Anterior cingulate cortex (tissue), 58 donors: Measurements from ENCODE around the gene LIPK.
"Not testable (repeated sequence)": the region's sequence is repeated elsewhere in the genome, so short reads cannot be mapped to it uniquely, and the experiment has no call there.

Source experiments
- DNase-seq, 58 donors: peaks; one replicate each; lab custom pipeline; 2025; lab: John Stamatoyannopoulos, UW

Gene LIPK

DNA sequence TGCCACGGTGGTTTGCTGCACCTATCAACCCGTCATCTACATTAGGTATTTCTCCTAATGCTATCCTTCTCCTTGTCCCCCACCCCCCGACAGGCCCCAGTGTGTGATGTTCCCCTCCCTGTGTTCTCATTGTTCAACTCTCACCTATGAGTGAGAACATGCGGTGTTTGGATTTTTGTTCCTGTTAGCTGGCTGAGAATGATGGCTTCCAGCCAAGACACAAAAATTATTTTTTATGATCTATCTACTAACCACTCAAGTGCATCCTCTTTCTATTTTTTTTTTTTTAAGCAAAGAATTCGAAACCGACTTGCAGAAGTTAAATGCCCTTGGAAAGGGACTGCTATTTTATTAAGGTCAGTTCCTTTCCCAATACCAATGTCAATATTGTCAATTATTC, 3.3 kb downstream of the LIPK start:
- not testable (repeated sequence) for DNase-seq

DNA sequence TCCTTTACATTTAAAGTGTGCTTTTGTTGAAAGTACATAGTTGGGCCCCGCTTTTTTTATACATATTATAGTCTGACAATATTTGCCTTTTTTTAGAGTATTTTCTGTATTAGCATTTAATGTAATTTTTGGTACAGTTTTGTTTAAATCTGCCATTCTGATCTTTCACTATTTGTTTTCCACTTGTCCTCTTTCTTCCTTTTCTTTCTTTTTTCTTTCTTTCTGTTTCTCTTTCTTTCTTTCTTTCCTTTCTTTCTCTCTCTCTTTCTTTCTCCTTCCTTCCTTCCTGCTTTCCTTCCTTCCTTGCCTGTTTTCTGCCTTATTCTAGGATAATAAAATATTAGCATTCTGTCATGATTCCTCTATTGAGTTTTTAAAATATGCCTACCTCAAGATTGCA, 9.5 kb downstream of the LIPK start:
- DNase-seq = no peak

DNA sequence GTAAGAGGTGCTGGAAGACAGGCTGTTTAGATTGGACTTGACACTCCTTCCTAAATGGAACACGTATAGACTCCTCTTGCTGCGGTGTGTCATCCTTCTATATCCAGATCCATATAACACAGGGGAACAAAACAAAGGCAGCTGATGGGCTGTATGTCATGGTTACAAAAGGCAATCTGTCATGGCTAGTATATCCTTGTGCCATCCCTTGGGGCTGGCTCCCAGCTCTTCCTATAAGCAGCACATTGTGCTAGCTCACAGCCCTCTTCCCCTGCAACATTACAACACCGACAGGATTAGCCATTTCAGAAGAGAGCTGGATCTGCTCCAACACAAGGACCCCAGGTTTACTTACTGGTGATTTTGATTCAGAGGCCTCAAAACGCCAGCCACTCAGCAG, 15.3 kb downstream of the LIPK start:
- DNase-seq = no peak

DNA sequence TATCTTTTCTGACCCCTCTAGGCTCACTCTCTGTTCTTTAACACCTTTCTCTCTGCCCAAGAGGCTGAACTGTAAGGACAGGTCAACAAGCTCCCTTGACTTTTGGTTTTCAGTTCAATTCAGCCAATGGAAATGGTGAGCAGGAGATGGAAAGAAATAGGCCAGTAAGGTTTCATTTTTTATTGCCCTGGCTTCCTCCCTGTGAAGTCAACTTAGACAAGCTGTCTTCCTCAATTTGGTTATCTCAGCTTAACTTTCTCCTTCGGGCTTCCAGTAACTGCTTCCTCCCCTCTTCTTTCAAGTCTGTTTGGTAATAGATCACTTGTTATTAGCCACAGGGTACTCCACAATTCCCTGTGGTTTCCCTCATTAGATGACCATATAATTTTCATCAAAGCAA, 19.7 kb downstream of the LIPK start:
- no peak for DNase-seq

DNA sequence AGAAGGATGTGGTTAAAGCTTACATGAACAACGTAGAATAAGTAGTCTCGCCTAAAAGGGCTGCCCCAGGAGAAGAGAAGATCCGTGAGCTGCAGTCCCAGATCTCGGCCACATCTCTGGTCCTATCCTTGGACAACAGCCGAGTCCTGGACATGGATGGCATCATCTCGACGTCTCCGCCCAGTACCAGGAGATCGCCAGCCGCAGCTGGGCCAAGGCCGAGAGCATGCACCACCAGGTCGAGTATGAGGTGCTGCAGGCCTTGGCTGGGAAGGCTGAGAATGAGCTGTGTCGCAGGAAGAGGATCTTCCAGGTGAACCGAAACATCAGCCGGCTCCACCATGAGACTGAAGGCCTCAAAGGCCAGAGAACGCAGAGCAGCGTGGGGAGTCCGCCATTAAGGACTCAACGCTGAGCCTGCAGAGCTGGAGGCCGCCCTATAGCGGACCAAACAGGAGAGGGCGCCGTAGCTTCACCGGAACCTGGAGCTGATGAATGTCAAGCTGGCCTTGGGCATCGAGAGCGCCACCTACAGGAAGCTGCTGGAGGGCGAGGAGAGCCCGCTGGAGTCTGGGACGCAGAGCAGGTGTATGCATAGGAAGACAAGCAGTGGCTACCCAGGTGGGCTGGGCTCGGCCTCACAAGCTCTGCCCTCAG, 22.2 kb downstream of the LIPK start:
- peak in 1 of 58 donors; percentile 1 for DNase-seq

DNA sequence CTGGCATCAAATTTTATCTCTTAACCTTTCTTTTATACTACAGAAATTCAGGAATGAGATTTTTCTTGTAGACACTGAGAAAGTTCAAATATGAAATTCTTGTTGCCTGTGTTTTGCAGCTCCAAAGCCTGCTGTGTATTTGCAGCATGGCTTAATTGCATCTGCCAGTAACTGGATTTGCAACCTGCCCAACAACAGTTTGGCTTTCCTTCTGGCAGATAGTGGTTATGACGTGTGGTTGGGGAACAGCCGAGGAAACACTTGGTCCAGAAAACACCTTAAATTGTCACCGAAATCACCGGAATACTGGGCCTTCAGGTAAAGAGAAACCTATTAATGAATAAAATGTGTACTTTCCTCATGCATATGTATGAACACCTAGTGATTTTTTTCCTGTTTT, 24.8 kb downstream of the LIPK start:
- no peak for DNase-seq

DNA sequence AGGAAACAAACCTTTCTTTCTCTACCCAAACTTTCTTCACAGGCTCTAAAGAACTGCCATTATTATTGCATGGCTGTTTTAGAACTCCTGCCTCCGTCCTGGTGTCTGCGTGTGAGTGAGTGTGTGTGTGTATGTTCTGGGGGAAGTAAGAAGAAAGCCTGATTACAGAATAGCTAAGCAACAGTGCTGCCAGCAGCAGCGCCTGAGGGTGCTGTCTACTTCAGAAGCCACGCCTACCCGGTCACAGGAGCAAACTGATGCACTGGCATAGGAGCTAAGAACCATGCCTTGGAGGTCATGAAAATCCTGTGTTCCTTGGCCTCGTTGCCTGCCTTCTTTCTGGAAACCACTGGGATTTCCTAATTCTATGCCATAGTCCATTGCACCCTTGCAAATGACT, 25.2 kb downstream of the LIPK start:
- DNase-seq = no peak

DNA sequence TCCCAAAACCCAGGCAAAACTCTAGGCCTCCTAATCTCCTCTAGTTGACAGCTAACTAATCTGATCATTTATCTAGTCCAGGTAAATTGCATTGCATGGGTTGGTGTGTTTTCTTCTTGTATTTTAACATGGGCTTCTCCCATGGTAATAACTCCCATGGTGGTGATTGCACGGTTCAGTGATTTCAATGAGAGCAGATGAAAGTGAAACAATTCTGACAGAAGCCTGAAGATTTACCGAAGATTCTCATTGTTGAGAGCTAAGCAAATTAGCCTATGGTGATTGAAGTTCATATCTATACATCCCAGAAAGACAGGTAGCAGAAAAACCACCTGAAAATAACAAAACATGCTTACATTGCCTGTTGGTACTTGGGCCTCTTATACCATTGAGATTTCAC, 27.2 kb downstream of the LIPK start:
- DNase-seq = no peak

DNA sequence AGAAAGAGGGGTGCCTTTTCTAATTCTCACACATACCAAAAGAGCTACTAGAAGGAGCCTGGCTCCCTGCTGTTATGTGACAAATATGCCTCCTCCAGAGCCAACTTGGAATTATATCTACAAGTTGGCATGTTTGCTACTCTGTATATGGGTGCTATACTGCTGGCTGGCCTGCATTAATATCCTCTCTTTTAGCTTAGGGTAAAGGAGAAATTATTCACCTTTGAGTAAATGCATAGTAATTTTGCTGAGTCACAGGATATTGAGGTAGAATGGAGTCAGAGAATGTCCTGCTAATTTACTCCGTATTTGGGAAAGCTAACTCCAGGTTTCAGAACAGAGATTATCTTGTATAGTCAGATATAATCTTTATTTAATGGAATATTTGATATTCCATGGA, 29.6 kb downstream of the LIPK start:
- DNase-seq = no peak

DNA sequence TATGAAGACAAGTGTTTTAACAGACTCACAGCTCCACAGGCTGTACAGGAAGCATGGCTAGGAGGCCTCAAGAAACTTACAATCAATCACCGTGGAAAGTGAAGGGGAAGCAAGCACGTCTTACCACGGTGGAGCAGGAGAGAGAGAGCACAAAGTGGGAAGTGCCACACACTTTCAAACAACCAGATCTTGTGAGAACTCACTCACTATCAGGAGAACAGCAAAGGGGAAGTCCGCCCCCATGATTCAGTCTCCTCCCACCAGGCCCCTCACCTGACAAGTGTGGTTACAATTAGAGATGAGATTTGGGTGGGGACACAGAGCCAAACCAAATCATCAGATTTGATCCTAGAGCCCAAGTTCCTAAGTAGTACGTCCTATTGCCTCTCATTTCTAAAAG, 35.9 kb downstream of the LIPK start:
- not testable (repeated sequence) for DNase-seq

DNA sequence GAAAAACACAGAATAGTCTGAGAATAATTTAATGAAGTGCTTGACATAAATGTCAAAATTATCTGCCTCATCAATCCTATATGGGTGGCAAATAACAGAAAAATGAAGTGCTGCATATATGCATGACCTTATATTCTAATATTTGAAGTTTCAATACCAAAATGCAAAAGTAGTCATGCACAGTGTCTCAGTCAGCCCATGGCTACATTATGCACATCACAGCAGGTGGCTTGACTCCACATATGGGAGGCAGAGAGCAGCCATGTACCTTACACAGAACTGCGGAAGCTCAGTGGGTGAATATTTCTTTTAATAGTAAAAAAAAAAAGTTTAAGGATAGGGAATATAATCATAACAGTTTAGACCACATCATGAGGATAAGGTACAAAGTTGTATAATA, 36.4 kb downstream of the LIPK start:
- no peak for DNase-seq

DNA sequence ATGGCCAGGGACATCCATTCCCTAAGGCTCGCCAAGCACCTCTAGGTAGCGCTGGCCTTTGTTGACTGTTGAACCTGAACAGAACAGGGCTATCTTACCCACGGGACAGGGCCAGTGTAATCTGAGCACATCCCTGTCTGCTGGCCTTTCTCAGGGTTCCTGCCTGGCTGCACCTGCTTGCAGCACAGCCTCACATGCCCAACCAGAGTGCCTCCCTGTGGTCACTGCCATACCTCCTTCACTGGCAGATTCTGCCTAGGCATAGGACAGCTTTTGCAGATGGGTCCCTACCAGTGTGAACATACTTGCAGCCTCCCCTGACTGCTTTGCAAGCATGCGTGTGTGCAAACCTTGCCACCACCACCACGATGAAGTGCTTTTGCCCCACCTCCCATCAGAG, 38.0 kb downstream of the LIPK start:
- DNase-seq = no peak

DNA sequence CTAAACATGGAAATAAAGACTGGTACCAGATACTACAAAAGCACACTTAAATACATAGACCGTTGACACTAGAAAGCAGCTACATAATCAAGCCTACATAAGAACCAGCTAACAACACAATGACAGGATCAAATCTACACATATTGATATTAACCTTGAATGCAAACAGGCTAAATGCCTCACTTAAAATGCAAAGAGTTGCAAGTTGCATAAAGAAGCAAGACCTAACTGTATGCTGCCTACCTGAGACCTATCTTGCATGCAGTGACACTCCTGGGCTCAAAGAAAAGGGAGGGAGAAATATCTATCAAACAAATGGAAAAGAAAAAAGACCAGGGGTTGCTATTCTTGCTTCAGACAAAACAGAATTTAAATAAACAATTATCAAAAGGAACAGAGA, 39.6 kb downstream of the LIPK start:
- no peak for DNase-seq

DNA sequence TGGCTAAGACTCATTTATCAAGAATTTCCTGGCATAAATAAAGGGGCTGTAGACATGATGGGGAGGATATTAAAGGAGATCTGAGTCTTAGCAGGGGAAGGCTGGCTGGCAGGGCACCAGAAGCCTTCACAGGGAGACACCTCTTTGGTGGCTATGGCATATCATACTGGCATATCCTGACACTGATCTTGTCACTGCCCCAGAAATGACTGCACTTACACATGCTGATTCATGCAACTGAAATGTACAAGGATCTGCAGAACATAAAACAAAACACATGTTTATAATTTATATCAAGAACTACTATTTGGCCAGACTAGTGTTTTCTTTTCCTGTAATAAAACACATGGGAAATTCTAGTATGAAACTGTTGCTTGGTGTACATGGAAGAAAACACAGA, 48.2 kb downstream of the LIPK start:
- DNase-seq = no peak

DNA sequence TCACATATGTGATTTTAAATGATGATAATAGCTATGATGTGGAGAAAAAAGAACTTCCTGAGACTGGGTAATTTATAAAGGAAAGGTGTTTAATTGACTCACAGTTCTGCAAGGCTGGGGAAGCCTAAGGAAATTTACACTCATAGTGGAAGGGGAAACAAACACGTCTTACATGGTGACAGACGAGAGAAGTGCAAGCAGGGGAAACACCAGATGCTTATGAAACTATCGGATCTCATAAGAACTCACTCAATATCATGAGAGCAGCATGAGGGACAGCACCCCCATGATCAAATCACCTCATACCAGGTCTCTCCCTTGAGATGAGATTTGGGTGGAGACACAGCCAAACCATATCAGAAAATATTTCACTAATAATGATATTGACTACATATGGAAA, 49.7 kb downstream of the LIPK start:
- no peak for DNase-seq

DNA sequence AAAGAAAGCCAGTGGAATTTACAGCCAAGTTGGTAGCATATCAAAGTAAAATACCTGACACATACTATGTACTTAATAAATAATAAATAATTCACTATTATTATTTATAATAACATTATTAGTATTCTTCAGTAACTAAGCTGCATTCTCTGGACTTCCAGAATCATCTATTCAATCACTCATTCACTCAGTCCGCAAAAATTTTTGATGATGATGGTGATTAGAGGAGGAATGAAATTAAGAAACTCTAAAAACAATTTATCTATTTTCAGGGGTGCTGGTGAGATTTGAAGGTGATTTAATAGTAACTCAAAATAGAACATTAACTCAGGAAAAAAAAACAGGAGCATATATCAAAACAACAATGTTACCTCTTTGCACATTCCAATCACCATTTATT, 50.6 kb downstream of the LIPK start:
- DNase-seq = no peak

DNA sequence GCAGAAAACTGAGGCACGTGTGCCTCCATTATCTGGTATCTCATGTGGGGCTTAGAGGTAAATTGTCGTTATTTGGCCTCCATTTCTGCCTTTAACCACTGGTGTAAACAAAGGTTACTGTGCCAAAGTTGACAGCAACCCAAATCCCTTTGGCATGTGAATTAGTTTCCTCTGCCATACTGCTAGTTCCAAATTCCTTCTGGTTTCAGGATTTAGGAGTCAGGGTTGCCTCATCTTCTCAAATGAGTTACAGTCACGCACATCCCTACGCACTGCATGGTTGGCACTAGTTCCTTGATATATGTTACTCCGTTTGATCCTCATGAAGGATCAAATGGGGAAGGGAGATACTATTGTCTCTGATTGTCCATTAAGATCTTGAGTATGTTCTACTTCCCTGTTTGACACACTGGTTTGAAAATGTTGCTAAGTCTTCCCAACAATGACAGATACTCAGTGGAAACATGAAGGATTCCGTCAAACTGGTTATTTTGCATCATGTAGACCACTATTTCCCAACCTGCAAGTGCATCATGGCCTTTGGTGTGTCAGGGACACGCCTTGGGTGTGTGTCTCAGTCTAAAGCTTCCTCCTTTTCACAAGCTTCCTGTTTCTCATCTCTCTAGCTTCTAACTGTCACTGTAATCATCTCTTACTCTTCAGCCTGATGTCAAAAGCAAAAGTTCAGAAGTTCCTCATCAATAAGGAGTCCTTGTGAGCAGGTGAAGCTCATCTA, 53.5 kb downstream of the LIPK start, which contains the start of gene LIPN:
TSS of gene LIPN (plus strand) at position 655 of the 736 bp plus-strand sequence. CDS start 1,386 bp downstream, outside the sequence.
- peak in 1 of 58 donors; percentile 19 for DNase-seq

DNA sequence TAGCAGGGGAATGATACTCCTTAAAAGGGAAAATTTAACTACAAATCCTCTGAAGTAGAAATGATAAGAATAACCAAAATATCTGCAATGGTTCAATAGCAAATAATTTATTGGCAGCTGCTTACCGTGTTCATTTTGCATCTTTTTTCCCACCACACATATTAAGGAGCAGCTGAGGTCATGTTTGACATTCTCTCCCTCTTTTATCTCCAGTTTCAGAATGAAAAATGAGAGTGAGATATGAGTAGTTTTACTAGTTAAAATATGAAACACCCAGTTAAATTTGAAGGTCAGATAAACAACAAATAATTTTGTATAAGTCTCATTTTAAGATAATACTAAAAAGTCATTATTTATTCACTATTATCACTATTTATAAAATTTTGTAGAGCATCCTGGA, 56.9 kb downstream of the LIPK start:
- no peak for DNase-seq

DNA sequence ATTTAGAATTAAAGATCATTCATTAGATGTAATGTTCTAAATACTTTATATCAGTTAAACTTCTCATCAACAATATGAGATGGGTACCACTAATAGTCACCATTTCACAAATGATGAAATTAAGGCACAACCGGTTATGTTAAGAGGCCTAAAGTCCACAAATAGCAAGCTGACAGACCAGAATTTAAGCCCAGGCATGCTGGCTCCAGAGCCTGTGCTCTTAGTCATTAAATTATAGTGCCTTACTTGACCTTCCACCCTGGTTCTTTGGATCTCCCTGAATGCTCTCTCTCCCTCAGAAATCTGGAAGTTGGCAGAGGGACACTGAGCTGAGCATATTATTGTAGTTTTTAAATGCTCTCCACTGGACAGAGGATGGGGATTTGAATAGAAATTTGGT, 57.4 kb downstream of the LIPK start:
- no peak for DNase-seq

DNA sequence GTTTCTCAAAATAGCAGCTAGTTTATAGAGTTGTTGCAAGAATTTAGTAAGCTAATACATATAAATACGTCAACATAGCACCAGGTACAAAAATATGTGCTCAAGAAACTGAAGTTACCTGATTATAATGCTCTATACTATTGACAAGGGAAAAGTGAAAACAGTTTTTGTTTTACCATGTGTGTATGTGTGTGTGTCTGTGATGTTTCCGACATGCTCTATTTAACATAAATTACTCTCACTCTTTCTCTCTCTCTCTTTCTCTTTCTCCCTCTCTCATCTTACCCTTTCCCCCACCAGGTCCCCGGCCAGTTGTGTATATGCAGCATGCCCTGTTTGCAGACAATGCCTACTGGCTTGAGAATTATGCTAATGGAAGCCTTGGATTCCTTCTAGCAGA, 58.1 kb downstream of the LIPK start:
- no peak for DNase-seq

DNA sequence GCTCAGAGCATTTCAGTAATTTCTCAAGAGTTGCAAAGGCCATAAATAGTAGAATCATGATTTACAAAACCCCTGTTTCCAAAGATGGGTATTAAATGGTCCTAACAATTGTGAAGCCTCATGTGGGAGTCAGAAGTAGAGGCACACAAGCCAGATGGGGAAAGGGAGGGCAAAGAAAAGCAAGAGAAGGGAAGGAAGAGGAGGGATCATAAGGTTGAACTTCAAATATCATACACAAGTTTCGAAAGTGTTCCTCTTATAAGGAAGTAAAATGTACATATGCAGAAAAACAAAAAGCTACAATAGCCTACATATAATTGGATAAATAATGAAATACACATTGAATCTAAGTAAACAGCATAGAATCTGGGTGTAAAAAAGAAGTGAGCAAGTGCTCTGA, 59.8 kb downstream of the LIPK start:
- no peak for DNase-seq

DNA sequence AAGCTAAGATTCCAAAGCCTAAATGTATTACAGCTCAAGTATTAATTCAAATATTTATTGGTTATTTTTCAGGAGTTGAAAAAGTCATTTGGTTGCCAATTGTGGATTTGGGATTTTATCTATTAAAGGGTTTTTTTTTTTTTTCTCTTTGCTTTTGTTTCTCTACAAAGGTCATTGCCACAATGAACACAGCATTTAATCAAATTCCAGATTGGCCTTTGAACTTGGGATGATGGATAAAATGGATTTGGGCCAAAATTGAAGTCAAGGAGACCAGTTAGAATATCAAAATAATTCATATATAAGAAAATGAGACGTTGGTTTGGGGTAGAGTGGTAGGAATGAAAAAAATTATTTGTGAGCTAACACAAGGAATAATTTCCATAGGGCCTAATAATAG, 63.3 kb downstream of the LIPK start:
- no peak for DNase-seq
